Measurements from ENCODE around the gene SLC25A42.

SLC25A42 gene

DNA sequence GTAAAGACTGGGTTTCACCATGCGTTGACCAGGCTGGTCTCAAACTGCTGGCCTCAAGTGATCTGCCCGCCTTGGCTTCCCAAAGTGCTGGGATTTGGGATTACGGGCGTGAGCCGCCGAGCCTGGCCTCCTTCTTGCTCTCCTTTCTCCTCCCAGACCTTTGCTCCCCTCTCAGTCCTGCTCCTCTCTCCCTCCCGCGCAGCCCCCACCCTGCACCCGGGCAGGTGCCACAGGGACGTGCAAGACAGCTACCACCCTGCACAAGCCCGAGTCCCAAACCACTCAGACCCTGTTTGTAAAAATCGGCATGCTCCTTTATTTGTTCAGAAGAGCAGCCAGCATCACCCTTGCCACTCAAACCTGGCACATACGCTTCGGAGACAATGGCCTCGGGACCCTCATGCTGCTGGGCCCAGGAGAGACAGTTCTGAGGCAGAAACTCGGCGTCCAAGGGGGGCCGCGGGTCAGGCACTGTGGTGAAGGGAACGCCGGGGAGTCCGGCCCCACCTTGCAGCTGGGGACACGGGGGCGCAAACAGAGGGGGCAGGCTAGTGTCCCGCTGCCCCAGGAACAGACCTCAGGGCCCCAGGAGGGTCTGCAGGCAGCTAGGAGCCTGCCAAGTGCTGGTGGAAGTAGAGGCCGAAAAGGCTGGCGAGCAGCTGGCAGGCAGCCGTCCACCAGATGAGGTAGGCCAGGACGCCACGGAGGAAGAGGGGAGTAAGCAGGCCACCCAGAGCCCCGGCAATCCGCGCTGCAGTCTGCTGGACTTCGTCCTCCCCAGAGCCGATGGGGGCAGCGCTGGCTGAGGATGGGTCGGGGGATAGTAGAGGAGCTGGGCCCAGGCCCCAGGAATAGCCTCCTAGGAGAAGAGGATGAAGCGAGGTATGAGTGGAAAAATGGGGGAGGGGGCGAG, 55.8 kb downstream of the SLC25A42 start:
- TF ChIP-seq, protein P1, sequence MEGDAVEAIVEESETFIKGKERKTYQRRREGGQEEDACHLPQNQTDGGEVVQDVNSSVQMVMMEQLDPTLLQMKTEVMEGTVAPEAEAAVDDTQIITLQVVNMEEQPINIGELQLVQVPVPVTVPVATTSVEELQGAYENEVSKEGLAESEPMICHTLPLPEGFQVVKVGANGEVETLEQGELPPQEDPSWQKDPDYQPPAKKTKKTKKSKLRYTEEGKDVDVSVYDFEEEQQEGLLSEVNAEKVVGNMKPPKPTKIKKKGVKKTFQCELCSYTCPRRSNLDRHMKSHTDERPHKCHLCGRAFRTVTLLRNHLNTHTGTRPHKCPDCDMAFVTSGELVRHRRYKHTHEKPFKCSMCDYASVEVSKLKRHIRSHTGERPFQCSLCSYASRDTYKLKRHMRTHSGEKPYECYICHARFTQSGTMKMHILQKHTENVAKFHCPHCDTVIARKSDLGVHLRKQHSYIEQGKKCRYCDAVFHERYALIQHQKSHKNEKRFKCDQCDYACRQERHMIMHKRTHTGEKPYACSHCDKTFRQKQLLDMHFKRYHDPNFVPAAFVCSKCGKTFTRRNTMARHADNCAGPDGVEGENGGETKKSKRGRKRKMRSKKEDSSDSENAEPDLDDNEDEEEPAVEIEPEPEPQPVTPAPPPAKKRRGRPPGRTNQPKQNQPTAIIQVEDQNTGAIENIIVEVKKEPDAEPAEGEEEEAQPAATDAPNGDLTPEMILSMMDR (IDR thresholded peaks at IDR 0.05; ENCODE audit: low read depth, low read length): no peak
- no peak overlapping the region for H3K4me3 ChIP-seq (ENCODE audit: low read depth, low read length)

GRCh38 chr19:19120308-19121231, 56.8 kb downstream of the SLC25A42 start:
- TF ChIP-seq, protein P1 (IDR thresholded peaks at IDR 0.05; ENCODE audit: low read depth, low read length): no peak
- H3K4me3 ChIP-seq (ENCODE audit: low read depth, low read length): no peak overlapping the region

- TF ChIP-seq, protein P1 (IDR thresholded peaks at IDR 0.05; ENCODE audit: low read depth, low read length): no peak
- H3K4me3 ChIP-seq (ENCODE audit: low read depth, low read length): no peak overlapping the region
Measured at GRCh38 chr19:19121371-19121770, 57.6 kb downstream of the SLC25A42 start.

GRCh38 chr19:19122902-19123301, 59.1 kb downstream of the SLC25A42 start:
- TF ChIP-seq, protein P1 (IDR thresholded peaks at IDR 0.05; ENCODE audit: low read depth, low read length): no peak

GRCh38 chr19:19123386-19123785, 59.6 kb downstream of the SLC25A42 start:
- H3K4me3 ChIP-seq (ENCODE audit: low read depth, low read length): no peak overlapping the region
- TF ChIP-seq, protein P1 (IDR thresholded peaks at IDR 0.05; ENCODE audit: low read depth, low read length): no peak

More at GRCh38 chr19:19122902-19123301, 59.1 kb downstream of the SLC25A42 start:
- no peak overlapping the region for H3K4me3 ChIP-seq (ENCODE audit: low read depth, low read length)

GRCh38 chr19:19126102-19126501, 62.3 kb downstream of the SLC25A42 start:
- H3K4me3 ChIP-seq (ENCODE audit: low read depth, low read length): no peak overlapping the region
- TF ChIP-seq, protein P1 (IDR thresholded peaks at IDR 0.05; ENCODE audit: low read depth, low read length): no peak

Measured in WI38 (cell line).